ENCODE measurements around the gene RAD21L1. TPM values are rescaled to one million over a fixed set of nuclear protein-coding genes. Genes with fewer than 3 reads are reported as not detected.

The RAD21L1 gene
- total RNA-seq, 1 experiment from 2014 or later = not detected

DNA sequence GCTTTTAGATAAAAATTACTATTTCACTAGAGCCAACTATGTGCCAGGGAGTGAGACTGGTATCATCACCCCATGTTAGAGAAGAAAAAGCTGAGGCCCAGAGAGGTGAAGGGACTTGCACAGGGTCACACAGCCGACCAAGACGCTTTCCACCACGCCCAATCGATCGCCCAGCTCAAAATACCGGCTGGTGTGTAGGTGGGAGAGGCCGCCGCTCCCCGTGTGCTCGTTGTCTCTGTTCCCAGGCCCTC, 40.0 kb downstream of the RAD21L1 start:
- Histone ChIP-seq H3K4me2 (ENCODE audit: low read depth, low read length, poor library complexity, severe bottlenecking) (peak overlapping the region; percentile 60), H3K4me1 (ENCODE audit: low read length) (peaks cover 12% of the 10 kb centered on the region), H3K27me3 (ENCODE audit: low read length) (no peaks in the 10 kb centered on the region), H4K20me1 (ENCODE audit: insufficient read depth, low read depth, low read length) (no peaks in the 10 kb centered on the region), H2AFZ (ENCODE audit: low read length) (peak overlapping the region; percentile 84), H3K27ac (ENCODE audit: low read length) (no peak overlapping the region), H3K79me2 (ENCODE audit: low read length) (no peaks in the 10 kb centered on the region), H3K36me3 (ENCODE audit: insufficient read depth, low read length) (no peaks in the 10 kb centered on the region), H3K4me3 (ENCODE audit: low read length) (peak overlapping the region; percentile 64; the same call in 1 of the 2 replicates), H3K9me3 (ENCODE audit: low read length) (no peaks in the 10 kb centered on the region), H3K9me2 (replicated peaks; ENCODE audit: insufficient read depth, low read length) (no peaks in the 10 kb centered on the region), H3K9ac (ENCODE audit: low read length) (peak overlapping the region; percentile 53)
- DNase-seq = no peak

DNA sequence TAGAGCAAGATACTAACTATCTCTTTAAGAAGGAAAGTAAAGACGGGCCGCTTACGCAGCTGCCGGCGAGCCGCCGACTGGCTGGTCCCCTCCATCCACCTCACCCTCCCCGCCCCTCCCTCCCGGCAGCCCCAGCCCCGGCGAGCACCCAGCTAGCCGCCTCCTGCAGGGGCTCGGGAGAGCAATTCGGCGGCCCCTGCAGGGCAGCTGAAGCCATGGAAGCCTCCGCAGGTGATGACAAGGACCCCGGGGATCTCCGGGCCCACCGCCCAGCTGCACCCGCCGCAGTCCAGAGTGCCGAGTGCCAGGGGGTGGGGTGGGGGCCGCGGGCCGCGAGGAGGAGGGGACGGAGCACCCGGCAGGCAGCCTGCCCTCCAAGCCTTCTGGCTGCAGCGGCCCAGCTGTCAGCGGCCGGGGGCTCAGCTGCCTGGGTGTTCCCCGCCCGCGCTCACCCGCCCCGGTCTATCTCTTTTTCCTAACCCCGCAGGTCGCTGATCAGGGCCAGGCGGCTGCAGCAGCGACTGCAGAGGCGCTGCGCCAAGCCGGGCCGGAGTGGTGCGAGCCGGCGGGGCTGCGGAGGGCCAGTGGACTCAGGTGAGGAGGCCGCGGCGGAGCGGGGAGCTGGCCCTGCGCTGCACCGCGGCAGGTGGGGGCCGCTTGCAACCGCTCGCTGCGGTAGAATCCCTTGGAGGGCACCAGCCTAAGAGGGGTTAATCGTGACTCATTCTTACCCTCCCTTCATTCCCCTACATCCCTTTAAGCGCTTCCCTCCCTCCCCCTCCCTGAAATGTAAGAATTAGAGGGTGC, 40.5 kb downstream of the RAD21L1 start, which contains the start of gene SNPH:
Gene SNPH (plus strand): TSS at position 128 of the 807 bp plus-strand sequence. CDS start 29,946 bp downstream, outside the sequence.
- H3K27ac ChIP-seq (ENCODE audit: low read length) = no peak within 1 kb of the TSS

DNA sequence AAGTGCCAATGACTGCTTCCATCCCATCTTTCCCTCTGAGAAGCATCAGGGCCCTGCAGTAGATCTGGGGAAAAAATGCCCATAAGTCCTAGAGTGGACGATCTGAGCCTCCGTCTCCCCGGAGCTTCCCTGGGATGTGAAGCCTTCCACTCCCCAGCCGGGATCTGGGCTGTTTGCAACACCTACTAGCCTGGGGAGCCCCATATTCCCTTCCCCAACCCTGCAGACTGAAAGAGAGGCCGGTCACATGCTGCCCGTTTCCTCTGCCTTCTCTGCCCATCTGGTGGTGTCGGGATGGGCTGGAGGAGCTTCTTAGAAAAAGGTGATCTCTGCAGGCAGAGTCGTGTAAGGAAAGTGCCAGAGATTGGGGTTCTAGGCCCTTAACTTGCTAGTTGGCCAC, 41.3 kb downstream of the RAD21L1 start:
- Histone ChIP-seq H3K27ac (ENCODE audit: low read length) (no peak overlapping the region), H3K4me1 (ENCODE audit: low read length) (peaks cover 14% of the 10 kb centered on the region)

More for the DNA sequence above, 40.5 kb downstream of the RAD21L1 start, which contains the start of gene SNPH:
- Histone ChIP-seq H3K79me2 (ENCODE audit: low read length) (no peaks in the 10 kb centered on the region), H3K4me1 (ENCODE audit: low read length) (peaks cover 14% of the 10 kb centered on the region), H3K27me3 (ENCODE audit: low read length) (no peaks in the 10 kb centered on the region), H3K36me3 (ENCODE audit: insufficient read depth, low read length) (no peaks in the 10 kb centered on the region), H3K4me3 (ENCODE audit: low read length) (peak within 1 kb of the TSS; percentile 64; the same call in 1 of the 2 replicates), H3K9me3 (ENCODE audit: low read length) (no peaks in the 10 kb centered on the region), H3K9me2 (replicated peaks; ENCODE audit: insufficient read depth, low read length) (no peaks in the 10 kb centered on the region), H3K4me2 (ENCODE audit: low read depth, low read length, poor library complexity, severe bottlenecking) (peak within 1 kb of the TSS; percentile 60), H4K20me1 (ENCODE audit: insufficient read depth, low read depth, low read length) (no peaks in the 10 kb centered on the region), H2AFZ (ENCODE audit: low read length) (peak within 1 kb of the TSS; percentile 84), H3K9ac (ENCODE audit: low read length) (peak within 1 kb of the TSS; percentile 53)
- peak; percentile 56 for DNase-seq

DNA sequence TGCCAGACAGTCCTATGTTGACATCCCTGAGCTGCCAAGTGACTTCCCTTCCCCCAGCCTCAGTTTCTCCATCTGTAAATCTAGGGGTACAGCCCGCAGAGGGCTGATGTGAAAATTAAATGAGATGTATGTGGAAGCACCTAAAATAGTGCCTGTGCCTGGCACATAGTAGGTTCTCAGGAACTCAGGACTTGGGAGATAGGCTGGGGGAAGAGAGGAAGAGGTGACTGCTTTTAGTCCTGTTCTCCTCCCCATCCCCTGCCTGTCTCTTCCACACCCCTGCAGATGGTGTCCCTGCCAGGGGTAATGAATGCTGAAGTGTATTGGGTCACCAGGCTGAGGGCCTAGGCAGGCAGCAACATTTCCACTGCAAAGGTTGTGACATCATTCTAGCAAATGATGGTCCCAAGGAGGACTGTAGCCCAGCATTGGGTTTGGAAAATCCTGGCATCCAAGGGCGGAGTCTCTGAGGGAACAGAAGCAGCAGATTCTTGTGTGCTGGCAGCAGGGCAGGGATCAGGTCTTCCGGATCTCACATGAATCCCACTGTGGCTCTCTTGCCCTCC, 42.0 kb downstream of the RAD21L1 start:
- no peak for DNase-seq
- no peak overlapping the region for H2AFZ ChIP-seq (ENCODE audit: low read length)
- no peak overlapping the region for H3K4me2 ChIP-seq (ENCODE audit: low read depth, low read length, poor library complexity, severe bottlenecking)
- H3K4me1 ChIP-seq (ENCODE audit: low read length) = peaks cover 14% of the 10 kb centered on the region
- H3K9ac ChIP-seq (ENCODE audit: low read length) = no peak overlapping the region
- H3K79me2 ChIP-seq (ENCODE audit: low read length) = no peaks in the 10 kb centered on the region
- no peak overlapping the region for H3K4me3 ChIP-seq (ENCODE audit: low read length)
- H3K27me3 ChIP-seq (ENCODE audit: low read length) = no peaks in the 10 kb centered on the region
- no peaks in the 10 kb centered on the region for H4K20me1 ChIP-seq (ENCODE audit: insufficient read depth, low read depth, low read length)
- H3K27ac ChIP-seq (ENCODE audit: low read length) = no peak overlapping the region
- H3K9me3 ChIP-seq (ENCODE audit: low read length) = no peaks in the 10 kb centered on the region
- H3K36me3 ChIP-seq (ENCODE audit: insufficient read depth, low read length) = no peaks in the 10 kb centered on the region
- no peaks in the 10 kb centered on the region for H3K9me2 ChIP-seq (replicated peaks; ENCODE audit: insufficient read depth, low read length)

More for the DNA sequence above, 41.3 kb downstream of the RAD21L1 start:
- Histone ChIP-seq H3K4me2 (ENCODE audit: low read depth, low read length, poor library complexity, severe bottlenecking) (no peak overlapping the region), H3K9me2 (replicated peaks; ENCODE audit: insufficient read depth, low read length) (no peaks in the 10 kb centered on the region), H3K79me2 (ENCODE audit: low read length) (no peaks in the 10 kb centered on the region), H3K9me3 (ENCODE audit: low read length) (no peaks in the 10 kb centered on the region), H3K27me3 (ENCODE audit: low read length) (no peaks in the 10 kb centered on the region), H3K36me3 (ENCODE audit: insufficient read depth, low read length) (no peaks in the 10 kb centered on the region), H2AFZ (ENCODE audit: low read length) (no peak overlapping the region), H3K4me3 (ENCODE audit: low read length) (no peak overlapping the region), H4K20me1 (ENCODE audit: insufficient read depth, low read depth, low read length) (no peaks in the 10 kb centered on the region), H3K9ac (ENCODE audit: low read length) (no peak overlapping the region)
- no peak for DNase-seq

DNA sequence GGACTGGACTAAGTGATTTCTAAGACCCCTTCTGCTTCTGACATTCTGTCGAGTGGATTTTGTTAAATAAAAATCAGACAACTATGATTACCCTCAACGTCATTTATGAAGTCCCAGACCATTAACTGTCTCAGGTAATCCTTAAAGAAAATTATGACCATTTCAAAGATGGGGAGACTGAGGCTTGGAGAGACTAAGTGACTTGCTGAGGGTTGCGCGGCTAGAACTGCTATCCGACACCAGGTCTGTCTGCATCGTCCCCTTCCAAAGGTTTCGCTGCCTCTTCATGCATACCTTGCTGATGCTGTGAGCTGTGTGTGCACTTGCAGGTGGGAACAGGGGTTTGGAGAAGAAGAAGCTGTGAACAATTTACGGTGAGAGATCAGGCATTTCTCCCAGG, 43.4 kb downstream of the RAD21L1 start:
- no peaks in the 10 kb centered on the region for H3K36me3 ChIP-seq (ENCODE audit: insufficient read depth, low read length)
- no peaks in the 10 kb centered on the region for H3K9me2 ChIP-seq (replicated peaks; ENCODE audit: insufficient read depth, low read length)
- H3K27ac ChIP-seq (ENCODE audit: low read length) = no peak overlapping the region
- H3K27me3 ChIP-seq (ENCODE audit: low read length) = no peaks in the 10 kb centered on the region
- H2AFZ ChIP-seq (ENCODE audit: low read length) = no peak overlapping the region
- DNase-seq = no peak
- H3K4me1 ChIP-seq (ENCODE audit: low read length) = peaks cover 14% of the 10 kb centered on the region
- no peak overlapping the region for H3K4me3 ChIP-seq (ENCODE audit: low read length)
- no peaks in the 10 kb centered on the region for H3K9me3 ChIP-seq (ENCODE audit: low read length)
- H3K9ac ChIP-seq (ENCODE audit: low read length) = no peak overlapping the region
- H4K20me1 ChIP-seq (ENCODE audit: insufficient read depth, low read depth, low read length) = no peaks in the 10 kb centered on the region
- no peaks in the 10 kb centered on the region for H3K79me2 ChIP-seq (ENCODE audit: low read length)
- H3K4me2 ChIP-seq (ENCODE audit: low read depth, low read length, poor library complexity, severe bottlenecking) = no peak overlapping the region

DNA sequence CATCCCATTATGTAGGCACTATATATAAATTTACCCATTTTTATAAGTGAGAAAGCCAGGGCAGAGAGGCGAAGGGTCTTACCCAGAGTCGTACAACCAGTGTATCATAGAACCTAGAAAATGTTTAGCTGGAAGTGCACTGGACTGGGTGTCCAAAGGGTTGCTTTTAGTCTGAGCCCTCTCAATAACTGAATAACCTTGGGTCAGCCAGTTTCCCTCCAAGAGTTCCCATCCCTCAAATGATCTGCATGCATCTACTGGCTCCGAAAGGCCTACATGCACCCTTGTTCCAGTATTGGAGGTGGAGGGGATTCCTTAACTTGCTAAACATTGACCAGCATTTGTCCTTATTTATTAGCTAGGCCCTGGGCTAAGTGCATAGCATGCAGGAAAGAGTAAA, 44.0 kb downstream of the RAD21L1 start:
- peaks cover 14% of the 10 kb centered on the region for H3K4me1 ChIP-seq (ENCODE audit: low read length)
- DNase-seq = no peak
- H3K4me2 ChIP-seq (ENCODE audit: low read depth, low read length, poor library complexity, severe bottlenecking) = no peak overlapping the region
- no peaks in the 10 kb centered on the region for H4K20me1 ChIP-seq (ENCODE audit: insufficient read depth, low read depth, low read length)
- no peak overlapping the region for H3K27ac ChIP-seq (ENCODE audit: low read length)
- H3K9ac ChIP-seq (ENCODE audit: low read length) = no peak overlapping the region
- no peaks in the 10 kb centered on the region for H3K9me3 ChIP-seq (ENCODE audit: low read length)
- H3K79me2 ChIP-seq (ENCODE audit: low read length) = no peaks in the 10 kb centered on the region
- no peaks in the 10 kb centered on the region for H3K9me2 ChIP-seq (replicated peaks; ENCODE audit: insufficient read depth, low read length)
- no peak overlapping the region for H2AFZ ChIP-seq (ENCODE audit: low read length)
- H3K27me3 ChIP-seq (ENCODE audit: low read length) = no peaks in the 10 kb centered on the region
- H3K4me3 ChIP-seq (ENCODE audit: low read length) = no peak overlapping the region
- no peaks in the 10 kb centered on the region for H3K36me3 ChIP-seq (ENCODE audit: insufficient read depth, low read length)

DNA sequence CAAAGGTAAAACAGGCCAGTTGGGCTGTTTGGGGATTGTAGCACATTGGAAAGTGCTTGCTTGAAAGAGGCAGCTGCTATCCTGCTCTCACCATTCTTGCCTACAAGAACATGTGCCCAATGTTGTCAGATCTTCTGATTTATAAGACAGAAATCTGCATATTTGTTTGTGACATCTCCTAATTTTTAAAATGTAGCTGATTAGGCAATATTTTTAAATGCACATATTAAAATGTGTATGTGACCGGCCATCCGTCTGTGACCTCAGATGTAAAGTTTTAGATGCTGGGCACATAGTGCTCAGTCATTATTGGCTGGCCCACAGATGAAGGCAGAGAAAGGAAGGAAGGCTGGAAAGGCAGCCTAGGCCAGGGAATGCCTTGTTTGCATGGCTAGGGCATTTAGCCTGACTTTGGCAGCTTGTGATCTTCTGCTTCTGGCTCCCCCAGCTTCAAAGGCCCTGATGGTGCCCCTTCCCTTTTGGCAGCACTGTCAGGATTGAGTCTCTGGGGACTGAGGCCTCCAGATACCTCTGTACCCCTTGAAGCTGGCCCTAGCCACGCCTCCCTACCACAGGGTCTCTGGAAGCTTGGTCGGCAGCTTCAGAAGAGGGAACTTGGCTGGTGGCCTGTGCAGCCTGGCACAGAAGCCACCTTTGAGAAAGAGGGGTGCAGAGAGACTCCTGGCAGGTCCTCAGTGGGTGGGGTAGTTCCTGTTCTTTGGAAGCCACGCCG, 46.7 kb downstream of the RAD21L1 start:
- H4K20me1 ChIP-seq (ENCODE audit: insufficient read depth, low read depth, low read length) = no peaks in the 10 kb centered on the region
- peaks cover 6% of the 10 kb centered on the region for H3K4me1 ChIP-seq (ENCODE audit: low read length)
- no peaks in the 10 kb centered on the region for H3K79me2 ChIP-seq (ENCODE audit: low read length)
- H3K36me3 ChIP-seq (ENCODE audit: insufficient read depth, low read length) = no peaks in the 10 kb centered on the region
- H3K4me2 ChIP-seq (ENCODE audit: low read depth, low read length, poor library complexity, severe bottlenecking) = no peak overlapping the region
- H3K9me3 ChIP-seq (ENCODE audit: low read length) = no peaks in the 10 kb centered on the region
- H3K9ac ChIP-seq (ENCODE audit: low read length) = no peak overlapping the region
- no peak for DNase-seq
- no peak overlapping the region for H3K27ac ChIP-seq (ENCODE audit: low read length)
- H3K9me2 ChIP-seq (replicated peaks; ENCODE audit: insufficient read depth, low read length) = no peaks in the 10 kb centered on the region
- H2AFZ ChIP-seq (ENCODE audit: low read length) = no peak overlapping the region
- no peak overlapping the region for H3K4me3 ChIP-seq (ENCODE audit: low read length)
- no peaks in the 10 kb centered on the region for H3K27me3 ChIP-seq (ENCODE audit: low read length)

DNA sequence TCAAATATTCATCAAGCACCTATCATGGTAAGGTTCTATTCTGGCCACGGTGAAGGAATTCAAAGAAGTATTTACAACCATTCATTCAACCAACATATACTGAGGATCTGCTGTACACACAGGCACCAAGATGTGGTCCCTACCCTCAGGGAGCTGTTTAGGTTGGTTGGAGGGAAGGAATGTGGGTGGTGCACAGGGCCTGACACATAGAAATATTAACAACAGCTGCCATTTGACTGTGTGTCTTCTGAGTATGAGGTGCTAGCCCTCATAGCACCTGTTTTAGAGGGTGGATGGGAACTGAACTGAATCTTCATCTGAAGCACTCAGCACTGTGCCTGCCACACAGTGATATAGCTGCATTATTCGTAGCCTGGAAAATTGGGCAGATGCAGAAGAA, 47.5 kb downstream of the RAD21L1 start:
- H4K20me1 ChIP-seq (ENCODE audit: insufficient read depth, low read depth, low read length) = no peaks in the 10 kb centered on the region
- no peak overlapping the region for H2AFZ ChIP-seq (ENCODE audit: low read length)
- no peaks in the 10 kb centered on the region for H3K9me3 ChIP-seq (ENCODE audit: low read length)
- no peaks in the 10 kb centered on the region for H3K36me3 ChIP-seq (ENCODE audit: insufficient read depth, low read length)
- no peaks in the 10 kb centered on the region for H3K79me2 ChIP-seq (ENCODE audit: low read length)
- H3K9ac ChIP-seq (ENCODE audit: low read length) = no peak overlapping the region
- no peaks in the 10 kb centered on the region for H3K27me3 ChIP-seq (ENCODE audit: low read length)
- H3K4me3 ChIP-seq (ENCODE audit: low read length) = no peak overlapping the region
- peaks cover 6% of the 10 kb centered on the region for H3K4me1 ChIP-seq (ENCODE audit: low read length)
- no peaks in the 10 kb centered on the region for H3K9me2 ChIP-seq (replicated peaks; ENCODE audit: insufficient read depth, low read length)
- no peak overlapping the region for H3K27ac ChIP-seq (ENCODE audit: low read length)
- DNase-seq = no peak
- H3K4me2 ChIP-seq (ENCODE audit: low read depth, low read length, poor library complexity, severe bottlenecking) = no peak overlapping the region
